Retinal pigment epithelial cell (primary cell): Measurements from ENCODE around the gene PTPN6.

Source experiments
- DNase-seq: peaks from one replicate; pipeline ENCODE4 v3.0.0-alpha.2; 2010; ENCODE audit warnings: low read depth
- H3K4me3 ChIP-seq: 2 replicates; pipeline ENCODE4 v1.5.1; 2011; ENCODE audit warnings: mild to moderate bottlenecking, low read length, control low read depth, moderate library complexity
- TF ChIP-seq, protein P1 (sequence below): conservative IDR thresholded peaks from 2 replicates; pipeline ENCODE4 v1.5.1; 2011; ENCODE audit warnings: low read depth, low read length, control low read depth, inconsistent platforms

PTPN6 gene

DNA sequence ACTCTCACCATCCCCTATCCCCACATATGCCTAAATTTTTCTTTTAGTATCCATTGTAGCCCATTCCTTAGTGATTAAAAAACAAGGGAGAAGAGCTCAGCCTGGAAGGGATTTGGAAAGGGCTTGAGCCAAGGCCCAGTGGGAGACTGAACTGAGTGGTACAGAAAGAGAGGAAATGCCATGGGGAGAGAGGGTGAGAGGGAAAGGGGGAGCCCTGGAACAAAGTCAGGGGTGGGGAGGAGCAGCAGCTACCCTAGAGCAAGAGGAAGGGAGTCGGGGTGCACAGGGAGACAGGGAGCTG is 26.0 kb upstream of the PTPN6 start:
- TF ChIP-seq, protein P1, sequence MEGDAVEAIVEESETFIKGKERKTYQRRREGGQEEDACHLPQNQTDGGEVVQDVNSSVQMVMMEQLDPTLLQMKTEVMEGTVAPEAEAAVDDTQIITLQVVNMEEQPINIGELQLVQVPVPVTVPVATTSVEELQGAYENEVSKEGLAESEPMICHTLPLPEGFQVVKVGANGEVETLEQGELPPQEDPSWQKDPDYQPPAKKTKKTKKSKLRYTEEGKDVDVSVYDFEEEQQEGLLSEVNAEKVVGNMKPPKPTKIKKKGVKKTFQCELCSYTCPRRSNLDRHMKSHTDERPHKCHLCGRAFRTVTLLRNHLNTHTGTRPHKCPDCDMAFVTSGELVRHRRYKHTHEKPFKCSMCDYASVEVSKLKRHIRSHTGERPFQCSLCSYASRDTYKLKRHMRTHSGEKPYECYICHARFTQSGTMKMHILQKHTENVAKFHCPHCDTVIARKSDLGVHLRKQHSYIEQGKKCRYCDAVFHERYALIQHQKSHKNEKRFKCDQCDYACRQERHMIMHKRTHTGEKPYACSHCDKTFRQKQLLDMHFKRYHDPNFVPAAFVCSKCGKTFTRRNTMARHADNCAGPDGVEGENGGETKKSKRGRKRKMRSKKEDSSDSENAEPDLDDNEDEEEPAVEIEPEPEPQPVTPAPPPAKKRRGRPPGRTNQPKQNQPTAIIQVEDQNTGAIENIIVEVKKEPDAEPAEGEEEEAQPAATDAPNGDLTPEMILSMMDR: no peak
- no peak overlapping the region for H3K4me3 ChIP-seq
- no peak for DNase-seq

DNA sequence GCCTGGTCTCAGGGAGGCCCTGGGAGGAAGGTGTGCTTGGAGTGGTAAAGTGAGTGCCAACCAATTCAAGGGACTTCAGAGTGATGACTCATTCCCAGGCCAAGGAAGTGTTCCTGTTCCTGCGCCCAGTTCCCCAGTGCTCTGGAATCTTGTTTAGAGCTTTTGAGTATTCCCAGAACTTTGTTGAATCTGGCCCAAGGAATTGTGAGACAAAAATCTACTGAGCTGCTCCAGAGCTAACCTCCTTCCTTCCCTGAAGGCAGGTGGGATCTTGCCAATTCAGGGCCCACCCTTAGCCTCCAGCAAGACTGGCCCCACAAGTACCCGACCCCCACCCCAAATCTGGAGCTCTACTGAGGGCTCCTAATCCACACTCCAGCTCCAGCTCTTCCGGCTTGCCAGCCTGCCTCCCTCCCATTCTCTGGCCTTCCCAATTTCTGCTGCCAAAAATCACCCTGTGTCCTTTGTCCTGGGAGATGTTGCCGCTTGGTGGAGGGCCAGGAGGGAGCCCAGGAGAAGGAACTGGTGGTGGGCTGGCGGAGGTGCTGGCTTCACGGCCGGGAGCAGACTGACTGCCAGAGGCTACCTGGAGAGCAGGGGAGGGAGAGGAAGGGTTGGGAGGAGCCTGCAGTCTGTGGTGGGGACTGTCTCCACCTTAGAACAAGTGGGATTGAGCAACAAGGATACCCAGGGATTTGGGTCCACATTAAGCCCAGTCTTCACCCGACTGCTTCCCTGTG is 25.4 kb upstream of the PTPN6 start:
- peak overlapping the region; percentile 29 for H3K4me3 ChIP-seq
- peak; percentile 76 for DNase-seq
- TF ChIP-seq, protein P1: no peak

DNA sequence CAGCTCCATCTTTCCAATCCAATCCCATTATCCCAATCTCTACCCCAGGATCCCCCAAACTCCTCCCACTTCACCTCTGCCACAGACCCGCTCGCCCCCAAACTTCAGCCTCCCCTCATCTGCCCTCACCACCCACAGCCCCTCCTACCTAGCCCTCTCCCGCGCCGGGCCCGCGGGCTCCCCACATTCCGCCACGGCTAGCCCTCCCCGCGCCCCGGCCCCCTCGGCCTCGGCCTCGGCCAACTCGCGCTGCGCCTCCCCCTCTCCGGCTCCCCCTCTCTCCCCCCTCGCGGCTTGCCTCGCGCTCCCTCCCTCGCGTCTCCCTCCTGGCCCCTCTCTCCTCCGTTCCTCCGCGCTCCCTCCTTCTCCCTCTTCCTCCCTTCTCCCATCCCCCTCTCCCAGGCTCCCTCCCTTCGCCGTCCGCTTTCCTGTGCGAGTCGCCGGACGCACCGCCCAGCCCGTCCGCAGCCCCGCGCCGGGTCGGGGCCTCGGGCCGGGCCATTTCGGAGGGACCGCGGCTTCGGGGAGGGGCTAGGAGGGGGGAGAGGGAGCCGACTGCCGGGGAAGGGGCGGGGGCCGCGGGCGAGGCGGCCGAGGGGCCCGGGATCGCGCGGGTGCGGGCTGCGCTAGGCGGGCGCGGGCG is 23.7 kb upstream of the PTPN6 start, which contains the start of gene ATN1:
ATN1 (plus strand) TSS at position 581 of the 643 bp plus-strand sequence. CDS start 6,043 bp downstream, outside the sequence.
- DNase-seq: no peak
- H3K4me3 ChIP-seq: peak within 1 kb of the TSS; percentile 90
- TF ChIP-seq, protein P1: no peak

DNA sequence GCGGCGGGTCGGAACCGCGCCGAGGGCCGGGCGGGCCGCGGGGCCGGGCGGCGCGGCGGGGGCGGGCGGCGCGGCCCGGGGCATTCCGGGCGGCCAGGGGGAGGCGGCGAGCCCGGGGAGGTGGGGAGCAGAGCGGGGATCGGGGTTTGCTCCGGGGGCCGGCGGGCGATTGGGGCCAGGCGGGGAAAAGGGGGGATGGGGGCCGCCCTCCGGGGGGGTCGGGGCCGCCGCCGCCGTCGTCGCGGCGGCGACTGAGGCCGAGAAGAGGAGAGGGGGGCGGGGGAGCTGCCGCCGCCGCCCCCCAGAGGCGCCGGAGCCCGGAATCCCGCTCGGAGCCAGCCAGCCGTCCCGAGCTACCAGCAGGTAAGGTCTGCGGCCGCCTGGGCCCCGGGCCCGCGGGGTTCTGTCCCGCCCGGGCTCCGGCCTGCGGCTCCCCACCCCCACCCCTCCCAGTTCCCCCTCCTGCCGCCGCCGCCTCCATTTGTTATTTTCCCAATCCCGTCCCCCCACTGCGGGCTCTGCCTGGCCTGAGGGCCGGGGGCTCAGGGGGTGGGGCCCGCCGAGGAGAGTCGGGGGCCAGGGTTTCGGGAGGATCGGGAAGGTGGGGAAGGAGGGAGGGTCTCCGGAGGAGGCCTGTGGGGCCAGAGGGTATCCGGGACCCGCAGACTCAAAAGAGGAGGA is 23.0 kb upstream of the PTPN6 start:
- H3K4me3 ChIP-seq: peak overlapping the region; percentile 90
- TF ChIP-seq, protein P1: no peak
- DNase-seq: no peak

DNA sequence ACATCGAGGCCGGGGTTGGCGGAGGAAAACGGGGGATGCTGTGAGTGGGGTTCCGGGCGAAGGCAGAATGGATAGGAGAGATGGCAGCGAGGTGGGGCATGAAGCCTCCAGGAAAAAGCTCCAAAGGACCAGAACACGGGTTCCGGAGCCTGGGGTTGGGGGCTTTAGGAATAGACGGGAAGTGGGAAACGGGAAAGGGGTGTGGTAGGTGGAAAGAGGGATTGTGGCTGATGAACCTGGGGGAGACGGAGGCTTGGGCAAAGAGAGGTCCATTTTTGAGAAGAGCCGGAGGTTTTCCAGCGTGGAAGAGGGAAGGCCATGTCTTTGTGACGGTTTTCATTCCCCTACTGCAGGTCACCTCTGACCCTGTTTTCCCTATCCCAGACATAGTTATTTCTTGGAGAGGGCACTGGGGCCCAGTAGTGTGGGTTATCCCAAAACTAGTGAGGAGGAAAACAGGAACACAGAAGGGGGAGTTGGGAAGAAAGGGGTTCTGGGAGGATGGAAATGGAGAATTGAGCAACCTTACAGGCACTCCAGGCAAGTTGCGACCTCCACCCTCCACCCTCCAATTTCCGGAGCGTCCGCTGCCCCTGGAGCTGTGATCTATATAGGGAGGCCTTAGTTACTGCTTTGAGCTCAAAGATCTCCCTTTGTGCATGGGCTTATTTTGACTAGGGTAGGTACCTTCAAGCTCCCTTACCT is 22.3 kb upstream of the PTPN6 start:
- DNase-seq: no peak
- peak overlapping the region; percentile 90 for H3K4me3 ChIP-seq
- TF ChIP-seq, protein P1: no peak

DNA sequence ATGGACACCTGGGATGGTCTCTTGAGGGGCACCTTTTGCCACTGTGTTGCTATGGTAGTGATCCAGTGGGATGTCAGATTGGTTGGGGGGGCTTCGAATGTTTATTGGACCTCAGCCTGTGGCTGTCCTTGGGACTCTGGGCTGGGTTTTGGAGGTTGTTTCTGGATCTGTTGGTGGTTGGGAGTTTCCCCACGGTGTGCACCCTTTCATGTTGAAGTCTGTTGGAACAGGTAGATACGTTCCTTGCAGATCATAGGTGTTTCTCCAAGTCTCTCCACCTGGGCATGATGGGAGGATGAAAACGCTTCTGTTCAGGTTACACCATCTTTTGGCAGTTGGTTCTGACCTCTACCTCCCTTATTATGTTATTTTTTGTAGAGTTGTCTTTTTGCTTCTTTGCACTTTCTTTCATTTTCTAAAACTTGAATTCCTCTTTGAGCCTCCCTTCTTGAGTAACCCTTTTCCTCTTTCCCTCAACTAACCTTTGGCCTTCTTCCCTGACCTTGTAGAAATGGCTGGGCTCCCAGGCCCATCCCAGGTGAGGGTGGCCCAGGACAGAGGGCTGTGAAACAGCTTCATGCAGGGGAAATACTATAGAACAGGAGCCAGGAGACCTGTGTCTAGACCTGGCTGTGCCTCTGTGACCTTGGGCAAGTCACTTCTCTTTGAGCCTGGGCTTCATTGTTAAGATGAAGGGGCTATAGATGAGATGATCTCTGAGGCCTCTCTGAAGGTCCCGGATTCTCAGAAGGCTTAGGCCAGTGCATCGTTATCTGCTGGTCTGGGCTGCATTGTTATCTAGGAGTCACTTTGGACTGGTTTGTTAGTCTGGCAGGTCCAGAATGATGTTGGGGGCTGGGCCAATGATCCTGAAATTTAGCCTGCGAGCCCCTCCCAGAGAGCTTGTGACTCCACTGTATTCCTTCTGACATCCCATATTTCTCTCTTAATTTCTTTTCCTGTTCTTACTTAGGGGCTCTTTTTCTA is 21.4 kb upstream of the PTPN6 start:
- TF ChIP-seq, protein P1: no peak
- DNase-seq: no peak
- H3K4me3 ChIP-seq: peak overlapping the region; percentile 90
